ENCODE measurements around the gene KLF6.

Gene KLF6

GRCh38 chr10:3766046-3766756 is 18.8 kb downstream of the KLF6 start:
- H3K4me3 ChIP-seq (ENCODE audit: low read depth, low read length): no peak overlapping the region
- DNase-seq (ENCODE audit: low read depth): no peak

GRCh38 chr10:3765146-3765545 is 19.9 kb downstream of the KLF6 start:
- DNase-seq (ENCODE audit: low read depth): no peak
- H3K4me3 ChIP-seq (ENCODE audit: low read depth, low read length): no peak overlapping the region
- TF ChIP-seq, protein P1, sequence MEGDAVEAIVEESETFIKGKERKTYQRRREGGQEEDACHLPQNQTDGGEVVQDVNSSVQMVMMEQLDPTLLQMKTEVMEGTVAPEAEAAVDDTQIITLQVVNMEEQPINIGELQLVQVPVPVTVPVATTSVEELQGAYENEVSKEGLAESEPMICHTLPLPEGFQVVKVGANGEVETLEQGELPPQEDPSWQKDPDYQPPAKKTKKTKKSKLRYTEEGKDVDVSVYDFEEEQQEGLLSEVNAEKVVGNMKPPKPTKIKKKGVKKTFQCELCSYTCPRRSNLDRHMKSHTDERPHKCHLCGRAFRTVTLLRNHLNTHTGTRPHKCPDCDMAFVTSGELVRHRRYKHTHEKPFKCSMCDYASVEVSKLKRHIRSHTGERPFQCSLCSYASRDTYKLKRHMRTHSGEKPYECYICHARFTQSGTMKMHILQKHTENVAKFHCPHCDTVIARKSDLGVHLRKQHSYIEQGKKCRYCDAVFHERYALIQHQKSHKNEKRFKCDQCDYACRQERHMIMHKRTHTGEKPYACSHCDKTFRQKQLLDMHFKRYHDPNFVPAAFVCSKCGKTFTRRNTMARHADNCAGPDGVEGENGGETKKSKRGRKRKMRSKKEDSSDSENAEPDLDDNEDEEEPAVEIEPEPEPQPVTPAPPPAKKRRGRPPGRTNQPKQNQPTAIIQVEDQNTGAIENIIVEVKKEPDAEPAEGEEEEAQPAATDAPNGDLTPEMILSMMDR (IDR thresholded peaks at IDR 0.05; ENCODE audit: low read depth, low read length, missing control alignments): no peak

More at GRCh38 chr10:3766046-3766756, 18.8 kb downstream of the KLF6 start:
- TF ChIP-seq, protein P1 (IDR thresholded peaks at IDR 0.05; ENCODE audit: low read depth, low read length, missing control alignments): no peak

- DNase-seq (ENCODE audit: low read depth): no peak
- no peak overlapping the region for H3K4me3 ChIP-seq (ENCODE audit: low read depth, low read length)
- TF ChIP-seq, protein P1 (IDR thresholded peaks at IDR 0.05; ENCODE audit: low read depth, low read length, missing control alignments): no peak
These were observed 20.3 kb downstream of the KLF6 start for GRCh38 chr10:3764626-3765112.

DNA sequence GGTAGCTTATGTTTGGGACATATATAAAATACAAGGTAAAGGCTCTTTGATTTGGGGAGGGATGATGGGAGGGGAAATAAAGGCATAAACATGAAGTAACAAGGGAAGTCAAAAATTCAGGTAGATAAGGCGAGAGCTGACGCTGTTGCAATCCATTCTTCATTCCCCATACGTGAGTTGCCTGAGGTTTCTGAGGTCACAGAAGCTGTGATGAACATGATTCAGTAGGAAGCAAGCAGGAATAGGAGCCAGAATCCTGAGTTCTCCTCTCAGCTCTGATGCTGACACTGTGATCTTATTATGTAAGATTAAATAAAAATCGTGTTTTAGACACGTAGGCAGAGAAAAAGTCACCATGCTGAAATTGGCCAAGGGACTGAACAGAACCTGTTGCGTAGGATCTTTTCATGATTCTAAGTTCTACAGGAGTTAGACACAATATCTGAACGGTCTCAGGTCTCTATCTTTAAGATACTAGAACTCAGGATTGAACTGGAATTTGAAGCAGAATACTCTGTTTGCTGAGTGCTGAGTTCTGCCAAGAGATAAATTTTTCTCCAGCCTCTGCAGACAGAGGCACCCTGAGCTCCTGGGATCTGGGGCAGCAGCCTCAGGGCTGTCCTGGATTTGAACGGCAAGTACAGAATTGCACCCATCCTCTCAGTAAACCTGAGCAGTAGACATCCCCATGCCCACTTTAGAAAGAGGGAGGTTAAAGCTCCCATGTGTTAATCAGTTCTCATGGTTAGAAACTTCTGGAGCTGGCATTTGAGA is 21.0 kb downstream of the KLF6 start:
- TF ChIP-seq, protein P1 (IDR thresholded peaks at IDR 0.05; ENCODE audit: low read depth, low read length, missing control alignments): no peak
- DNase-seq (ENCODE audit: low read depth): no peak
- no peak overlapping the region for H3K4me3 ChIP-seq (ENCODE audit: low read depth, low read length)

DNA sequence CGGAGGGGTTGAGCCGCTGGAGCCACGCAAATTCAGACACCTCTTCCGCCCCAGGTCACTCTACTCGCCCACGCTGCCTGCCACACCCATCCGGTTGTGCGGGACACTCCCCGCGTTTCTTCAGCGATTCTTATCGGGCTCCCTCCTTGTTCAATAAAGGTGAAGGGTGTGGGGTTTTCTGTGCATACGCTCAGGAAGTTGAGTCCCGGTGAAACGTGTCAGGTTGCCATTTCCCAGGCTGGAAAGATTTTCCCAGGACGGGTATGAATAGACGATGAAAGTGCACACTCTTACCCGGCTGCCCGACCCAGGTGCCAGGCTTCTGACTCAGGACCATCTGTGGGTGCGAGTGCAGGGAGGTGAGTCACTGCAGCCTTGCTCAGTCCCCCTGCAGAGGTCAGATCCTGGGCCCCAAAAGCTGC is 22.0 kb downstream of the KLF6 start:
- no peak for DNase-seq (ENCODE audit: low read depth)
- TF ChIP-seq, protein P1 (IDR thresholded peaks at IDR 0.05; ENCODE audit: low read depth, low read length, missing control alignments): no peak
- no peak overlapping the region for H3K4me3 ChIP-seq (ENCODE audit: low read depth, low read length)

DNA sequence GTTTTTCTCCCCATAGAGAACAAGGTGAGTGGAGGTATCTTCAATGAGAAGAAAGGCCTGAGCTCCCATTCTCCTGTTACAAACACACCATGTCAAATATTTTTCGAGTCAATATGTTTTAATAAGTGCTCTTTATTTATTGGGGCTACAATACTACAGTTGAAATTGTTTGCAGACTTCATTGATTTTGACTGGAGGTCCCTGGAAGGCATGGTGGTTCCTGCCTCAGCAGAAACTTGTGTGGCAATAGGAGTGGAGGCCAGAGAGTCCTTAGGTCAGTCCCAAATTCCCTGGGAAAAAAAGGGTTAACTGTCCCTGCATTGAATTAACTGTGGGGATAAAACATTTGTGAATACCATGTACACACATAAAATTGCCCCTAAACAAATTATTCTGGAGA is 22.7 kb downstream of the KLF6 start:
- TF ChIP-seq, protein P1 (IDR thresholded peaks at IDR 0.05; ENCODE audit: low read depth, low read length, missing control alignments): no peak
- no peak for DNase-seq (ENCODE audit: low read depth)
- H3K4me3 ChIP-seq (ENCODE audit: low read depth, low read length): no peak overlapping the region

Measured in GM12864 (cell line).